ENCODE data around the gene EFCAB11. TPM values are rescaled to one million over a fixed set of nuclear protein-coding genes. Genes with fewer than 3 reads are reported as not detected.

EFCAB11 gene
- total RNA-seq, 1 experiment from 2014 or later: 18.1 TPM

DNA sequence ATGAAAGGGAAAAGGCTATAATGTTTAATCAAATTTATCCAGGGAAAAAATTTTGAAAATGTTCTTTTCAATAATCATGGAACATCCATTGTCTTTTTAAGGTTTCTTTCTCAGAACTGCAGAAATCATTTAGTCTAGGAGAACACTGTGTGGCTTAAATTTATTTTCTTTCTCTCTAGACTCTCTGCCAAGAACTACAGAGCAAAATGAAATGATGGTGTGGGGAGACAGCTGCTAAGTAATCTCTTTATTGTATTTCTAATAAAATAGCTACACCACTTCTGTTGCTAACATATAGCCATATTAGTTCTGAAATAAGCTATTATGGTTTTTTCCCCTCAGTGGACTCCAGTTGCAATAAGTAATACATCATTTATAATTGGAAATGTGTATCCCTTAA, 120.9 kb downstream of the EFCAB11 start:
- no peak for ATAC-seq
- Histone ChIP-seq H2AFZ (ENCODE audit: low read depth, low read length, poor library complexity, severe bottlenecking) (no peak overlapping the region), H3K4me2 (ENCODE audit: low read length) (no peak overlapping the region), H3K9me3 (ENCODE audit: control insufficient read depth in 1 of 2, insufficient read depth in 1 of 2, low read depth in 1 of 2, low read length in 2 of 2) (no peaks in the 10 kb centered on the region), H3K9me2 (ENCODE audit: insufficient read depth) (no peaks in the 10 kb centered on the region), H4K20me1 (ENCODE audit: insufficient read depth) (no peaks in the 10 kb centered on the region), H3K4me3 (replicated peaks in 1 of 2; ENCODE audit: low read depth in 1 of 2, low read length in 2 of 2) (no peak overlapping the region), H3K9ac (ENCODE audit: low read length) (no peak overlapping the region), H3K27me3 (ENCODE audit: insufficient read depth, low read length) (no peaks in the 10 kb centered on the region), H3K79me2 (ENCODE audit: insufficient read depth, low read length) (no peaks in the 10 kb centered on the region), H3K36me3 (ENCODE audit: control insufficient read depth in 1 of 2, insufficient read depth in 2 of 2, low read length in 2 of 2) (no peaks in the 10 kb centered on the region), H3K4me1 (ENCODE audit: control insufficient read depth in 1 of 2, insufficient read depth in 2 of 2, low read length in 2 of 2) (no peaks in the 10 kb centered on the region), H3K27ac (ENCODE audit: low read depth, low read length) (no peak overlapping the region)
- intact Hi-C loops (cut with micrococcal nuclease): no loop called here
- TF ChIP-seq, protein P1, sequence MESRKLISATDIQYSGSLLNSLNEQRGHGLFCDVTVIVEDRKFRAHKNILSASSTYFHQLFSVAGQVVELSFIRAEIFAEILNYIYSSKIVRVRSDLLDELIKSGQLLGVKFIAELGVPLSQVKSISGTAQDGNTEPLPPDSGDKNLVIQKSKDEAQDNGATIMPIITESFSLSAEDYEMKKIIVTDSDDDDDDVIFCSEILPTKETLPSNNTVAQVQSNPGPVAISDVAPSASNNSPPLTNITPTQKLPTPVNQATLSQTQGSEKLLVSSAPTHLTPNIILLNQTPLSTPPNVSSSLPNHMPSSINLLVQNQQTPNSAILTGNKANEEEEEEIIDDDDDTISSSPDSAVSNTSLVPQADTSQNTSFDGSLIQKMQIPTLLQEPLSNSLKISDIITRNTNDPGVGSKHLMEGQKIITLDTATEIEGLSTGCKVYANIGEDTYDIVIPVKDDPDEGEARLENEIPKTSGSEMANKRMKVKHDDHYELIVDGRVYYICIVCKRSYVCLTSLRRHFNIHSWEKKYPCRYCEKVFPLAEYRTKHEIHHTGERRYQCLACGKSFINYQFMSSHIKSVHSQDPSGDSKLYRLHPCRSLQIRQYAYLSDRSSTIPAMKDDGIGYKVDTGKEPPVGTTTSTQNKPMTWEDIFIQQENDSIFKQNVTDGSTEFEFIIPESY (IDR thresholded peaks at IDR 0.05; ENCODE audit: extremely low read depth, insufficient replicate concordance, low read length): no peak
- TF ChIP-seq EGR1 (IDR thresholded peaks at IDR 0.05; ENCODE audit: low read depth): no peak
- TF ChIP-seq, protein P2, sequence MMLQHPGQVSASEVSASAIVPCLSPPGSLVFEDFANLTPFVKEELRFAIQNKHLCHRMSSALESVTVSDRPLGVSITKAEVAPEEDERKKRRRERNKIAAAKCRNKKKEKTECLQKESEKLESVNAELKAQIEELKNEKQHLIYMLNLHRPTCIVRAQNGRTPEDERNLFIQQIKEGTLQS (IDR thresholded peaks at IDR 0.05): no peak
- no peak for TF ChIP-seq ZFX (IDR thresholded peaks at IDR 0.05)
- no peak for TF ChIP-seq EZH2 (IDR thresholded peaks at IDR 0.05)
- no peak for TF ChIP-seq SIN3A (IDR thresholded peaks at IDR 0.05; ENCODE audit: low read depth)
- no peak for TF ChIP-seq FOSL1 (IDR thresholded peaks at IDR 0.05; ENCODE audit: low read depth)
- no peak for TF ChIP-seq JUND (IDR thresholded peaks at IDR 0.05)
- TF ChIP-seq, protein P3, sequence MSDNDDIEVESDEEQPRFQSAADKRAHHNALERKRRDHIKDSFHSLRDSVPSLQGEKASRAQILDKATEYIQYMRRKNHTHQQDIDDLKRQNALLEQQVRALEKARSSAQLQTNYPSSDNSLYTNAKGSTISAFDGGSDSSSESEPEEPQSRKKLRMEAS (IDR thresholded peaks at IDR 0.05): no peak
- TF ChIP-seq CBX3 (IDR thresholded peaks at IDR 0.05; ENCODE audit: low read depth): no peak
- TF ChIP-seq YY1 (IDR thresholded peaks at IDR 0.05; ENCODE audit: extremely low read depth, insufficient replicate concordance, low read depth, low read length): no peak
- no peak for TF ChIP-seq ZNF274 (IDR thresholded peaks at IDR 0.05; ENCODE audit: low read depth, low read length)
- TF ChIP-seq ELF1 (IDR thresholded peaks at IDR 0.05; ENCODE audit: borderline replicate concordance, low read depth): no peak
- TF ChIP-seq SRF (IDR thresholded peaks at IDR 0.05; ENCODE audit: low read depth): no peak
- TF ChIP-seq, protein P4, sequence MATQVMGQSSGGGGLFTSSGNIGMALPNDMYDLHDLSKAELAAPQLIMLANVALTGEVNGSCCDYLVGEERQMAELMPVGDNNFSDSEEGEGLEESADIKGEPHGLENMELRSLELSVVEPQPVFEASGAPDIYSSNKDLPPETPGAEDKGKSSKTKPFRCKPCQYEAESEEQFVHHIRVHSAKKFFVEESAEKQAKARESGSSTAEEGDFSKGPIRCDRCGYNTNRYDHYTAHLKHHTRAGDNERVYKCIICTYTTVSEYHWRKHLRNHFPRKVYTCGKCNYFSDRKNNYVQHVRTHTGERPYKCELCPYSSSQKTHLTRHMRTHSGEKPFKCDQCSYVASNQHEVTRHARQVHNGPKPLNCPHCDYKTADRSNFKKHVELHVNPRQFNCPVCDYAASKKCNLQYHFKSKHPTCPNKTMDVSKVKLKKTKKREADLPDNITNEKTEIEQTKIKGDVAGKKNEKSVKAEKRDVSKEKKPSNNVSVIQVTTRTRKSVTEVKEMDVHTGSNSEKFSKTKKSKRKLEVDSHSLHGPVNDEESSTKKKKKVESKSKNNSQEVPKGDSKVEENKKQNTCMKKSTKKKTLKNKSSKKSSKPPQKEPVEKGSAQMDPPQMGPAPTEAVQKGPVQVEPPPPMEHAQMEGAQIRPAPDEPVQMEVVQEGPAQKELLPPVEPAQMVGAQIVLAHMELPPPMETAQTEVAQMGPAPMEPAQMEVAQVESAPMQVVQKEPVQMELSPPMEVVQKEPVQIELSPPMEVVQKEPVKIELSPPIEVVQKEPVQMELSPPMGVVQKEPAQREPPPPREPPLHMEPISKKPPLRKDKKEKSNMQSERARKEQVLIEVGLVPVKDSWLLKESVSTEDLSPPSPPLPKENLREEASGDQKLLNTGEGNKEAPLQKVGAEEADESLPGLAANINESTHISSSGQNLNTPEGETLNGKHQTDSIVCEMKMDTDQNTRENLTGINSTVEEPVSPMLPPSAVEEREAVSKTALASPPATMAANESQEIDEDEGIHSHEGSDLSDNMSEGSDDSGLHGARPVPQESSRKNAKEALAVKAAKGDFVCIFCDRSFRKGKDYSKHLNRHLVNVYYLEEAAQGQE (IDR thresholded peaks at IDR 0.05; ENCODE audit: low read depth): no peak
- no peak for TF ChIP-seq CEBPB (IDR thresholded peaks at IDR 0.05; ENCODE audit: low read depth)
- no peak for TF ChIP-seq RAD21 (IDR thresholded peaks at IDR 0.05; ENCODE audit: low read depth)
- POLR2A ChIA-PET: no interaction called here
- CTCF ChIA-PET: no interaction called here
- no peak for DNase-seq (ENCODE audit: low read depth, low spot score)
- no TSS peak for BruUV-seq (replicated peaks)
- RAD21 ChIA-PET (ENCODE audit: low non-redundant PET in 1 of 2, low total read pairs in 2 of 2, uncharacterized antibody in 2 of 2, unreplicated experiment in 2 of 2): no interaction called here
